ENCODE measurements around the gene POLE3. TPM values are rescaled to one million over a fixed set of nuclear protein-coding genes. Genes with fewer than 3 reads are reported as not detected.

The POLE3 gene
- total RNA-seq, 1 experiment from 2014 or later, result 64.5 TPM

DNA sequence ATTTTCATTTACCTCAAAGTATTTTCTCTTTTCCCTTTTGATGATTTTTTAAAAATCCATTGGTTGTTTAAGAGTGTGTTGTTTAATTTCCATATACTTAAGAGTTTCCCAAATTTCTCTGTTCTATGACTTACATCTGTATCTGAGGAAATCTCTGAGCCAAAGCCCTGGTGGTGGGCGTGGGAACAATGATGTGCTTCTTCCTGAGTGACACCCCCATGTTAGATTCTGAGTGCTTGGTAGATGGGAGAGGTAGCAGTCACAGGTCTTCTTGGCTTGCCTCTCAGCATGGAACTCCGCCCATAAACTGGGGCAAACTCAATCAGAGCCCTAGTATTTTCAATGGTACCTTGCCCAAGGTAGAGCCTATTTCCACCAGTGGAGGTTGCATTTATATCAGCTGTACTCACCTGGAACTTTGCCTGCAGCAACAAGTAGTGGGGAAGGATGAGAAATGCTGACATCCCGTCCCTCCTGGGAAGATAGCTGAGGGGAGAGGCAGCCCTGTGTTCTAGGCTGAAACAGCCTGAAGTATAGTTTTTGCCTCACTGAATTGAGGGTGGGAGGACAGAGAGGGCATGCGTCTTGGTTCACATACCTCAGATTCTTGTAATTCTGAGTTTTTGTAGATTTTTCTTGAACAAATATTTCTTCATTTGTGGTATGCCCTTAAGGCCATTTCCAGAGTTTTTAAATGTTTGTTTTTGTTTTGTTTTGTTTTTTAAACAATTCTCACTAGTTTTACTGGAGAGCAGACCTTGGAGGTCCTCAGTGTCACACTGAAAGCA, 26.4 kb upstream of the POLE3 start:
- ChIA-PET CTCF (no interaction called here), POLR2A (ENCODE audit: unreplicated experiment) (no interaction called here)
- Histone ChIP-seq H3K27me3 (ENCODE audit: insufficient read depth, low read depth) (no peaks in the 10 kb centered on the region), H2AFZ (no peak overlapping the region), H3K27ac (no peak overlapping the region), H3K9me2 (ENCODE audit: insufficient read depth) (no peaks in the 10 kb centered on the region), H3F3A (ENCODE audit: insufficient read depth, low read depth) (0 out of 2 replicates have a peak, but pooled peaks cover 4% of the 10 kb centered on the region), H3K4me1 (replicated peaks; ENCODE audit: insufficient read depth) (no peaks in the 10 kb centered on the region), H3K4me3 (no peak overlapping the region), H3K79me2 (ENCODE audit: low read depth) (no peaks in the 10 kb centered on the region), H4K20me1 (ENCODE audit: insufficient read depth) (no peaks in the 10 kb centered on the region), H3K4me2 (no peak overlapping the region; the same call in 1 of the 2 replicates), H3K36me3 (ENCODE audit: low read depth) (no peaks in the 10 kb centered on the region), H3K9me3 (ENCODE audit: insufficient read depth, low read depth) (no peaks in the 10 kb centered on the region)
- intact Hi-C loops (cut with micrococcal nuclease; ENCODE audit: unreplicated experiment), result no loop called here
- no peak for DNase-seq
- TF ChIP-seq, protein P1, sequence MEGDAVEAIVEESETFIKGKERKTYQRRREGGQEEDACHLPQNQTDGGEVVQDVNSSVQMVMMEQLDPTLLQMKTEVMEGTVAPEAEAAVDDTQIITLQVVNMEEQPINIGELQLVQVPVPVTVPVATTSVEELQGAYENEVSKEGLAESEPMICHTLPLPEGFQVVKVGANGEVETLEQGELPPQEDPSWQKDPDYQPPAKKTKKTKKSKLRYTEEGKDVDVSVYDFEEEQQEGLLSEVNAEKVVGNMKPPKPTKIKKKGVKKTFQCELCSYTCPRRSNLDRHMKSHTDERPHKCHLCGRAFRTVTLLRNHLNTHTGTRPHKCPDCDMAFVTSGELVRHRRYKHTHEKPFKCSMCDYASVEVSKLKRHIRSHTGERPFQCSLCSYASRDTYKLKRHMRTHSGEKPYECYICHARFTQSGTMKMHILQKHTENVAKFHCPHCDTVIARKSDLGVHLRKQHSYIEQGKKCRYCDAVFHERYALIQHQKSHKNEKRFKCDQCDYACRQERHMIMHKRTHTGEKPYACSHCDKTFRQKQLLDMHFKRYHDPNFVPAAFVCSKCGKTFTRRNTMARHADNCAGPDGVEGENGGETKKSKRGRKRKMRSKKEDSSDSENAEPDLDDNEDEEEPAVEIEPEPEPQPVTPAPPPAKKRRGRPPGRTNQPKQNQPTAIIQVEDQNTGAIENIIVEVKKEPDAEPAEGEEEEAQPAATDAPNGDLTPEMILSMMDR (conservative IDR thresholded peaks at IDR 0.05), result no peak
- BruUV-seq (replicated peaks), result no TSS peak

- CTCF ChIA-PET, result no interaction called here
- no peaks in the 10 kb centered on the region for H3K4me1 ChIP-seq (replicated peaks; ENCODE audit: insufficient read depth)
- no peak overlapping the region for H3K4me3 ChIP-seq
- H3K36me3 ChIP-seq (ENCODE audit: low read depth), result no peaks in the 10 kb centered on the region
- no peak for DNase-seq
- no peak overlapping the region for H2AFZ ChIP-seq
- H4K20me1 ChIP-seq (ENCODE audit: insufficient read depth), result no peaks in the 10 kb centered on the region
- no peaks in the 10 kb centered on the region for H3K9me2 ChIP-seq (ENCODE audit: insufficient read depth)
- H3K9me3 ChIP-seq (ENCODE audit: insufficient read depth, low read depth), result no peaks in the 10 kb centered on the region
- intact Hi-C loops (cut with micrococcal nuclease; ENCODE audit: unreplicated experiment), result no loop called here
- H3F3A ChIP-seq (ENCODE audit: insufficient read depth, low read depth), result no peaks in the 10 kb centered on the region
- no peaks in the 10 kb centered on the region for H3K79me2 ChIP-seq (ENCODE audit: low read depth)
- H3K27ac ChIP-seq, result no peak overlapping the region
- no peak overlapping the region for H3K4me2 ChIP-seq
- no peak for TF ChIP-seq EZH2 (IDR thresholded peaks at IDR 0.05; ENCODE audit: low read depth)
- TF ChIP-seq, protein P1 (conservative IDR thresholded peaks at IDR 0.05), result no peak
- POLR2A ChIA-PET (ENCODE audit: unreplicated experiment), result interaction anchor here (0.7 kb wide), 1 partner anchor 222 kb away, joined by 6 read pairs; no protein-coding TSS in a partner anchor
- H3K27me3 ChIP-seq (ENCODE audit: insufficient read depth, low read depth), result no peaks in the 10 kb centered on the region
- no TSS peak for BruUV-seq (replicated peaks)
Measured at GRCh38 chr9:113431191-113431590, 20.7 kb upstream of the POLE3 start.

- Histone ChIP-seq H3K27ac (no peak overlapping the region), H3K9me3 (ENCODE audit: insufficient read depth, low read depth) (no peaks in the 10 kb centered on the region), H3K79me2 (ENCODE audit: low read depth) (no peaks in the 10 kb centered on the region), H3K36me3 (ENCODE audit: low read depth) (no peaks in the 10 kb centered on the region), H3F3A (ENCODE audit: insufficient read depth, low read depth) (no peaks in the 10 kb centered on the region), H2AFZ (no peak overlapping the region), H3K4me2 (no peak overlapping the region), H3K9me2 (ENCODE audit: insufficient read depth) (no peaks in the 10 kb centered on the region), H4K20me1 (ENCODE audit: insufficient read depth) (no peaks in the 10 kb centered on the region), H3K4me1 (replicated peaks; ENCODE audit: insufficient read depth) (no peaks in the 10 kb centered on the region), H3K4me3 (no peak overlapping the region), H3K27me3 (ENCODE audit: insufficient read depth, low read depth) (no peaks in the 10 kb centered on the region)
- TF ChIP-seq EZH2 (IDR thresholded peaks at IDR 0.05; ENCODE audit: low read depth), result no peak
- TF ChIP-seq, protein P1 (conservative IDR thresholded peaks at IDR 0.05), result no peak
- ChIA-PET CTCF (no interaction called here), POLR2A (ENCODE audit: unreplicated experiment) (no interaction called here)
- intact Hi-C loops (cut with micrococcal nuclease; ENCODE audit: unreplicated experiment), result no loop called here
- DNase-seq, result no peak
- BruUV-seq (replicated peaks), result no TSS peak
Measured at GRCh38 chr9:113428062-113428615, 17.7 kb upstream of the POLE3 start.

Measured in PC-9 (cell line).